SHP77 treated with DMSO at 0.1 percent for 48 hours (cell line): Measurements from ENCODE around the gene FAM210B.
"Not testable (repeated sequence)": the region's sequence is repeated elsewhere in the genome, so short reads cannot be mapped to it uniquely, and the experiment has no call there.

Experiments used
- DNase-seq: peaks from one replicate; lab custom pipeline; 2025; lab: John Stamatoyannopoulos, UW

FAM210B gene, protein sequence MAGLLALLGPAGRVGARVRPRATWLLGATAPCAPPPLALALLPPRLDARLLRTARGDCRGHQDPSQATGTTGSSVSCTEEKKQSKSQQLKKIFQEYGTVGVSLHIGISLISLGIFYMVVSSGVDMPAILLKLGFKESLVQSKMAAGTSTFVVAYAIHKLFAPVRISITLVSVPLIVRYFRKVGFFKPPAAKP

DNA sequence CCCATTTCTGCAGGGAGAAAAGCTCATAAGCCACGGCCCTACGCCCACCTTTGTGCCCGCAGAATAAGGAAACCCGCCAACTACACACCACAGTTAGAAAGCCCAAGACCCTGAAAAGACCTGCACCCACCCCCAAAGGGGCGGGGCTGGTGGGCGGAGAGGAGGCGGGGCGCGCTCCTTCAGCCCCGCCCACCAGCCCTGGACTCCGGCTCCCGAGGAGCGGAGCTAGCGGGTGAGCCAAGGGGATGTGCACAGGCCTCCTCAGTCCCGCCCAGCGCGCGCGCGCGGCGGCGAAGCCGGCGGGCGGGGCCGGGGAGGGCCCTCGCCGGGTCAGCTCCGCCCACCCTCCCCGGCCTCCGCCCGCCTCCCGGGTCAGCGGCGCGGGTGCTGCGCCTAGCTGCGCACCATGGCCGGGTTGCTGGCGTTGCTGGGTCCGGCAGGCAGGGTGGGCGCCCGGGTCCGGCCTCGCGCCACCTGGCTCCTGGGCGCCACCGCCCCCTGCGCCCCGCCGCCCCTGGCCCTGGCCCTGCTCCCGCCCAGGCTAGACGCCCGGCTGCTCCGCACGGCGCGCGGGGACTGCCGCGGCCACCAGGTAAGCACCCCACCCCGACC, at the start of gene FAM210B:
Gene FAM210B (plus strand): TSS at position 375 of the 612 bp plus-strand sequence. CDS start 32 bp downstream, at position 407.
- DNase-seq, result peak; percentile 80

DNA sequence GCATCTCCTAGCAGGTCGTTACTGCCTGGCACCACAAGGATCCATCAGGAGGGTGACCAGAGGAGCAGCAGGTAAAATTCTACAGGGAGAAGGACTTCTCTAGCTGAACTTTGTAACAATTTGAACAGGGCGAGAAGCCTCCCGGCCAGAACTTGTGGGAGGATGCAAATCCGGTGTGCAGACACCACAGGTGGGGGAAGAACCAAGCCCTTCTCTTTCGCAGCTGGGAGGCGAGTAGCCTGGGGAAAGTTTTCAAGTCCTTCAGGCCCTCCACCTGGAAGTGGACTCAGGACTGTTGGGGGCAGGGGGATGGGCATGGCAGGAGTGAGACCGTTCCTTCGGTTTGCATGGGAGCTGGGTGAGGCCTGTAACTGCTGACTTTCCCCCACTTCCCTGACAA, 42.7 kb upstream of the FAM210B start:
- no peak for DNase-seq

DNA sequence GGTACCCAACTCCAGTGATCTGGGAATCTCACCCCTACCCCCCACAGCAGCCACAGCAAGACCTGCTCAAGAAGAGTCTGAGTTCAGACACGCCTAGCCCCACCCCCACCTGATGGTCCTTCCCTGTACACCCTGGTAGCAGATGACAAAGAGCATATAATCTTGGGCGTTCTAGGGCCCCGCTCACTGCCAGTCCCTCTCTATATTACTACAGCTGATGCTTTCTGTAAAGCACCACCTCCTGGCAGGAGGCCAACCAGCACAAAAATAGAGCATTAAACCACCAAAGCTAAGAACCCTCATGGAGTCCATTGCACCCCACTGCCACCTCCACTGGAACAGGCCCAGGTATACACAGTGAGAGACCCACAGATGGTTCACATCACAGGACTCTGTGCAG, 42.3 kb upstream of the FAM210B start:
- DNase-seq, result no peak

DNA sequence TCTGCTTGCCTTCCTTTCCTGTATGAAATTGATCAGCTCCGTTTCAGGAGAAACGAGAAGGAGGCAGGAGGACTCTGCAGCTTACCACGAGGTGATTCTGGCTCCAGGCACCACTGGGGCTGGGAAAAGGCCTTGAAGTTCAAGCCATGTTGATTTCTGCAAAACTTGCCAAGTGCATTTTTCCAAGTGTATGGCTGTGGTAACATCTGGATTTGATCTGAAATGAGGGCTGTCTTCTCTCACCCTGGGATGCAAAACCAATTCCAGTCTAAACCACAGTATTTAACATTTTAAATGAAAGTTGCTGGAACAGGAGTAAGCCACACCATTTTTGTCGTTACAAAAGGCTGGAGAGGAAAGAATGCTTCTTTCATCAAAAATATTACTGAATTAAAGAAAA, 36.1 kb upstream of the FAM210B start:
- DNase-seq, result no peak

DNA sequence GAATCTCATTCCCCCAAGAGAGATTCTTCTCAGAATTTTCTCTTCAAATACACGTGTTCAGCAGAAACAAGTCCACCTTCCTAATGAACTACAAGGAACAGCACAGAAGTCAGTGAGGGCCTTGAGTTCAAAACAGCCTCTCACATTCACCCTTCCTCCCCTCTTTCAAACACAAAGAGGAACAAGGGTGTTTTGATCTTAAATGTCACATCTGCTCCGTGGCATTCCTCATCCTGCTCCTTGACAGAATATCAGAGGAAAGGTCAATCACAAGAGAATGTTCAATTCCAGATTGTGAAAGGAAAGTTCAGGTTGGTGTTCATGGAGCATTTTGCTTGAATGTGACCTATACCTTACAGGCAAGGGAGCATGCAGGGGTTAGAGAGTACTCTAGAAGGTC, 35.6 kb upstream of the FAM210B start:
- no peak for DNase-seq

DNA sequence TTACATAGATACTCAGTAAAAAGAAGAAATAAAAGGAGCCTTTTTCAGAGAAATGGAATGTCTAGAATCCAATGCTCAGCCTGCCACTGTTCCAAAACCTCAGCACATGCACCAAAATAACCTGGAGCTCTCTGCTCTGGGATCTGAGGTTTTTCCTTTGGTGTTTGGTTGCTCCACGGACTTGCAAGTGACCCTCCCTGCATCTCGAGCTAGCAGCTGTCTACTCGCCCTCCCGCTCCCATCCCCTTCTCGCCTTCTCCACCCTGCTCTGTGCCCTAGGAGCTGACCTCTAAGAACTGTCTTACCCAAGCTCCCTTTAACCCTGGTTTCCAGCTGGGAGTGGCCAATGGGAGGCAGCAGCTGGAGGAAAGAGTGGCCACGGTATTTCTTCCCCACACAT, 35.1 kb upstream of the FAM210B start:
- no peak for DNase-seq

DNA sequence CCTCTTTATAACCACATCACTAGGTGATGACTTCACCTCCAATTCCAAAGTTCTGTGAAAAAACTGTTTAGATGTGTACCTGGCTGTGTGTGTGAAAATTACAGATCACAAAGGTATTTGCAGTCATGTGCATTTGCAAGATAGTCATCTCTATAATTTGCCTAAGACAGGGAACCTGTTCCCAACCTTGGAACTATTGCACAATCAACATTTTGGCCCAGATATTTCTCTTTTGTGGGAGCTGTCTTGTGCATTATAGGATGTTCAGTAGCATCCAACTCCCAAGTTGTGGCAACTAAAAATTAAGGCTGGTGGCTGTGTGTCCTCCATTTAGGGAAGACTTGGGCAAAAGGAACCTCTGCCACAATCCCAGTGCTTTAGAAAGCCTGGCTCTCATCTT, 34.0 kb upstream of the FAM210B start:
- no peak for DNase-seq

DNA sequence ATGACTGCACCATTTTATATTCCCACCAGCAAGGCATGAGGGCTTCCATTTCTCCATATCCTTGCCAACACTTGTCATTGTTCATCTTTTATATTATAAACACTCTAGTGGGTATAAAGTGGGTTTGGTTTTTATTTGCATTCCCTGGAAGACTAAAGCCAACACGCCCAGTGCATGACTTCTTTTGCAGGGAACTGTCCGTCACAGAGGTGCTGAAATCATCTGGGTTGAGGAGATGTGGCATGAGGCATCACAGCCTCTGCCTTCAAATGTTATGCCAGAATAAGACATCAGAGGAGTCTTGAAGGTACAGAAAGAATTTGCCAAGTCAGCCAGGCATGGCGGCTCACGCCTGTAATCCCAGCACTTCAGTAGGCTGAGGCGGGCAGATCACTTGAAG, 29.9 kb upstream of the FAM210B start:
- no peak for DNase-seq

DNA sequence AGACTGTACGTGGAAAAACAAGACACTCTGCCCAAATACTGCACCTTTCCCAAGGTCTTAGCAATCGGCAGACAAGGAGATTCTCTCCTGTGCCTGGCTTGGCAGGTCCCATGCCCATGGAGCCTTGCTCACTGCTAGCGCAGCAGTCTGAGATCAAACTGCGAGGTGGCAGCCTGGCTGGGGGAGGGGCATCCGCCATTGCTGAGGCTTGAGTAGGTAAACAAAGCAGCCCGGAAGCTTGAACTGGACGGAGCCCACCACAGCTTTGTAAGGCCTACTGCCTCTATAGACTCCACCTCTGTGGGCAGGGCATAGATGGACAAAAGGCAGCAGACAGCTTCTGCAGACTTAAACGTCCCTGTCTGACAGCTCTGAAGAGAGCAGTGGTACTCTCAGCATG, 22.1 kb upstream of the FAM210B start:
- DNase-seq, result not testable (repeated sequence)

DNA sequence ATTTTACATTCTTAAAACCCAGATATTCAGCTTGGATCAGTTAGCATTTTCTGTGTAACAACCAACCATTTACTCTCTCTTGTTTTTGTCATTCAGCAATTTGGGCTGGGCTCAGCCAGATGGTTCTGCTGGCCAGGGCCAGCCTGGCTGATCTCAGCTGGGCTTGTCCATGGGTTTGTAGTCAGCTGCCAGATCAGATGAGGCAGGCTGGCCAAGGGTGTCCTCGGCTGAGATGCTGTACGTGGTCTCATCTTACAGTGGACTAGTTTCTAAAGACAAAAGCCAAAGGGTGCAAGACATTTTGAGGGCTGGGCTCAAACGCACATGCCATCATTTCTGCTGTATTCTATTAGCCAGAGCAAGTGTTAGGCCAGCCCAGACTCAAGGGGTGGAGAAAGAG, 16.0 kb upstream of the FAM210B start:
- no peak for DNase-seq

DNA sequence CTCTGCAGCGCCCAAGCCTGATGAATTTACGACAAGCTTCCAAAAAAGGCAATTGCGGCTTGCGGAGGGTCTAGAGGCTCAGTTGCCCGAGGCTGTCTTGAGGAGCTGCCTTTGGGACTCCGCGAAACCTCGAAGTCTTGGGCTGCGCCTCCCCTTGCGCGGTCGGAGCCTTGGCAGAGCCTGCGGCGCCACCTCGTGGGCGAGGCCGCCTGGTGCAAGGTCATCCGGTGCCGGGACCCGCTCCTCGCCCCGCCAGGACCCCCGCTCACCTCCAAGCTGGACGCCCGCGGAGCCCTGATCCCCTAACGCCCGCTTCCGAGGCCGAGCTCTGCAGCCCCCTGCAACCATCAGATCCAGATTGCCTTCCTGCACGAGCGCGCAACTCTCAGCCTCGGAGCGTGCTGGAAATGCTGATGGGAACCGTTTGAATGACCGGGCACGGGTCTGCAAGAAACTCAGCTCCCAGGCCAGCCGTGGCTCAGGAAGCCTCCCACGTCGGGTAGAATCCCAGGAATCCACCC, 14.9 kb upstream of the FAM210B start:
- no peak for DNase-seq

DNA sequence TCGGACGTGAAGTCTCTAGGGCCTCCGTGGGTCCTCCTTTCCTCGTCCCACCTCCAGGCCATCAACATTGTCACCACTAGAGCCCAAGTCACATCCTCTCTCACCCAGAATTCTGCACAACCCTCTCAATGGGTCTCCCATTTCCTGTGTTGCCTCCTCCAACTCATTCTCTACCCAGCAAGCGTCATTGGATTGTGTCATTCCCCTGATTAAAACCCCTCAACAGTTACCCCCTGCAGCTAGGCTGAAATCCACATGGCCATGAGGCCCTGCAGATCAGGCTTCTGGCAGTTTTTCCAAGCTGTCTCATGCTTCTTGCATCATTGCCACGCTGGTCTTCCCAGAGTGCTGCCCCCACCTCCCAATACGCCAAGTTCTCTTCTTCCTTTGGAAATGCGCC, 12.9 kb upstream of the FAM210B start:
- no peak for DNase-seq

DNA sequence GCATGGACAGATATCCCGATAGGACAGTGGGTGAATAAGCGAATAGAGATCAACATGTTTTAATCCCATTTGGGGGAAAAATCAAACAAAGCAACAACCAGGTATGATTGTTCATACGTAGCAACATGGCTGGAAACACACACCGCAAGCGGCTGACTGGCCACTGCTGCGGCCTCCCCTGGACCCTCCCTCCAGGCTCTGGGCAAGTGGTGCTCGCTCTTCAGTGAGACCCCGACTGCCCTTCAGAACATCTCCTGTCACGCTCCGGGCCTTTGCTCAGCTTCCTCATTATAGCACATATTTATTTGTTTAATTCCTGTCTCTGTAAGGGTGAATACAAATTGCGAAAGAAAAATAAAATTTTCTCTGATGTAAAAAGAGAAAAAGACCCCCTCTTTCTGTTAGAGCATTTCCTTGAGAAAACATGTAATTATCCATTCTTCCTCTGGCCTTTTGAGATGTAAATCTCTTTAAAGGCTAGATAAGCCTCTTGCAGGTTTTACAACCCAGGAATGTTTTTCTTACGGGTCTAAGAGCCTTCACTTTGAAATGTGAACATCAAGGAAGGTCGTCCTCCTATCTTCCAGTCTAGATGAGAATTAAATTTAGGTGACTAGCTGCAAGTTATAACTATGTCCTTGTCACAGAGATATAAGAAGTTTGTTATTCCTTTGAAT, 11.0 kb upstream of the FAM210B start:
- no peak for DNase-seq

DNA sequence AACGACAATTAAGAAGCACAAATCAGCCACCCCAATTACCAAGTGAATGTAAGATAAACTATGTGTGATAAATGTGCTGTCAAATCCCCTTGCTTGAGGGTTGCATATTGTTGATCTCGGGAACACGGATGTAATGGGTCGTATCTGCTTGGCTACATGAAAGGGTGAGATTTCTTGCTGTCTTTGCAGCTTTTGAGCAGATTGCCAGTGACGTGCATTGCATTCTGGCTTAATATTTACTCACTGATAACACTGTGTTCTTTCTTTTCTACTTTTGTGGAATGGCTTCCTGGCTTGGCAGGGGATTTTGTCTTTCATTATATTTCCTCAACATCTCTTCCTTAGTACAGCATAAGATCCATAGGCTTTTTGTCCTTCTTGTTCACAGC, 10.5 kb upstream of the FAM210B start:
- no peak for DNase-seq

DNA sequence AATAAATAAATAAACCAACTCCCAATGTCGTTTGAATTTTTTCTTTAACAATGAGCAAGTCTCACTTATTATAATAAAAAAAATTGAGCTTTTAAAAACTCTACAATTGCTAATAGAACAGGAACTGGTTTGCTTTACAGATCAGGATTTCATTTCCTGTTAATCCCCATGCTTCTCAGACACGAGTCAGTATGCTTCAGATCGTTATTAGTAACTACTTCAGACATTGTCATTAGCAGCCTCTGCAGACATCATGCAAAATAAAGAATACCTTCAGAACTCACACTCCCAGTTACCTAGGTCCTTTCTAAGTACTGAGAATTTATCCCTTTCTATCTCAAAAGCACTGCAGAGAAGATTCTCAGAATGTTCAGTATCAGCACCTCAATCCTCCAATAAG, 10.0 kb upstream of the FAM210B start:
- DNase-seq, result no peak

DNA sequence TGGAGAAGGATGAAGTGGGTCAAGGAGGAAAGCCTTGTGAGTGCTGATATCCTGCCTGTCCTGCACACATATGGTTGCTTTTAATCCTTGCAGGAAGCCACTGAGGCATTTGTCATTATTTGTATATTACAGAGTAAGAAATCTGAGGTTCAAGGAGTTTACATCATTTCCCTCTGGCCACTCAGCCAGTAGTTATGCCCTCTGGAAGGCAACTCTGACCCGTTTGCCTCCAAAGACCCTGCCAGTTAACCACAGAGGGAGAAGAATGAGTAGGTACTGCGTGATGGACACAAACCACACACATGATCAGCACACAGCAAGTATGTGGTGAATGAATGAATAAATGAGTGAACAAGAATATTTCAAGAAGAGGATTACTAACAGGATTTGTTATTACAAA, 7.9 kb upstream of the FAM210B start:
- DNase-seq, result no peak

DNA sequence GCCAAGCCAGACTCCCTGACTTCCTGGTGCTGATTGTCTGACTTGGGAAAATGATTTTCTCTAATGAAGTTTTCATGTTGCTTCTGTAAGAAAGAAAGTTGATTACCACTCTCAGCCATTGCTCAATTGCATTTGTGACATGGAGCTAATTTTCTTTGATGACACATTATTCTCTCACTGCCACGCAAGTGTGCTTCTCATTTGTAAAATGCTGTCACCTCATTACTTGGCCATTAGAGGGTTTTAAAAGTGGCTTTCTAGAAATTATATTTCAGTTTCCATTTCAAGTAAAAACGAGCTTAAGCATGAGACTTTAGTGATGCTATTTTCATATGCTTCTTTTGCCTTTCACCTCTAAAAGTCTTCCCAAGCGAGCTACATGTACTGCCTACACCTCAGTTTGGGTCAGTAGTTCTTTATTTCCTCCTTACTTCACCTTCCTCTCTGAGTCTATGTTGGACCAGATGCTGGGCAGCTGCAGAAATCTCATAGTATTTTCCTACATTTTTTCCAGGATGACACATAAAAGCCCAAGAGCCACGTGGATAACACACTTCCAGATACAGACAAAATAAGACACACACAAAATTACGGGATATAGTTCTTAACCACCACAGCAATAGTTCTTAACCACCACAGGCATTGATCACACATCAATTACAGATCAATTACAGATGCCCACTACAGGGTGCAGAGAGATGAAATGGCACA, 6.3 kb upstream of the FAM210B start:
- DNase-seq, result no peak

DNA sequence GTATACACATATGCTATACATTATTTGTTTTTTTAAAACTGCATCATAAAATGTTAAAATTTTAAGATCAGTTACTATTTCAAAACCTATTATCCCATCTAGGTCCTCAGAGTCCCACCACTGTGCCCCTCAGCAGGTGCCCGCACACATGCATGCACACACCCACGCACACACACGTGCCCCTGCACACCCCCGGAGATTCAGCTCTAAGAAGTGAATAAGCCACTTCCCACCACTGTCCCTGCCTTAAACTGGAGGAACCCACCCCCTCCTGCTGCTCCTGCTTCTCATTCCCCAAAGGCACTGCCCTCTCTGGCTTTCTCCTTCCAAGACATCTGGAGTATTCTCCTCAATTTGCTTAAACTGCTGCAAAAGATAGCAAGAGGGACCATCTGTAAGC, 5.4 kb upstream of the FAM210B start:
- no peak for DNase-seq

DNA sequence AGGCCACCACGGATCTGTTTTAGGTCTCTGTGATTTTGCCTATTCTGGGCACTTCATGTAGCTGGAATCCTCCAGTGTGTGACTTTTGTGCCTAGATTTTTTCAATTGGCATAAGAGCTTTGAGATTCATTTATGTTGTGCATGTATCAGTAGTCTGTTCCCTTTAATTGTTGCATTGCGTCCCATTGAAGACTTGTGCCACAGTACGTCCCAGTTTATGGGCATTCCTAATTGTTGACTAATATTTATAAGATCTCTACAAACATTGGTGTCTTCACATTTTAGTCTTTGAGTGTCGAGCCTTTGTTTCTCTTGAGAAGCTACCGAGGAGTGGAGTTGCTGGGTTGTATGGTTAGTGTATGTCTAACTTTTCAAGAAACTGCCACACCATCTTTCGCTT, 704 bp upstream of the FAM210B start:
- DNase-seq, result no peak

DNA sequence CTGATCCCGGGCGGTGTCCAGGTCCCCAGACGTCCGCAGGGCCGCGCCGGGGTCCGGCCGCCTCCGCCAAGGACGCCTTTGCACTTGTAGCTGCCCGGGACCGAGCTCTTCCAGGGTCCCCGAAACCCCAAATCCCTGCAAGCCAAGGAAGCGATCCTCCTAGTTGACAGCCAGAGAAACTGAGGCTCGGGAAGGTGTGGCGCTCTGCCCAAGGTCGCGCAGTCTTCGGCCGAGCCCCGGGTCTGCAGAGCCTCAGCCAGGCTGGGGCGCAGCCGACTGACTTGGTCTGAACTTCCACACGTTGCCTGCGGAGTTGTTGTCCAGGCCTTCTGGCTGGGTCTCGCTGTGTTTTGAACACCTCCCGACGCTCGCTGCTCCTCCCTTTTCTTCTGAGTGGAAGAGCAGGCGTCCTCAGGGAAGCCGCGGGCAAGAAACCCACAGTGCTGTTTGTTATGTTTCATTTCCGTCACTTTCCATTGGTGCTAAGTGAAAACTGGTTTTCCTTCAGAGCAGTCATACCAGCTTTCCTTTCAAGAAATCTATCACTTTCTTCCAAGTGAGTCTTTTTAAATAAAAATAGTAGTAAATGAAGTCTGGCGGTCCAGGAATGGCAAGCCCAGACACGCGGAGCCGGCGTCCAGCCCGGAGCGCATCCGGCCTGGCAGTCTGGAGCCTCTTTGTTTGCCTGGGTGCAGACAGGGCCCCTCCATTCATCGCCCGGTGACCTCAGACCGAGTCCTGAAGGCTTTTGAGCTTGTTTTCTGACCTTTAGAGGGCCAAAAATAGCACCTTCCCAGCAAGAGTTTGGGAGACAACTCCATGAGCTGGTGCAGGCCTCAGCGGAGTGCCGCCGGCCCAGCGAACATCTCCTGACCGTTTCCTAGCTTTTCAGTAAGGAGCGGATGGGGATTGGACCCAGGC, 698 bp downstream of the FAM210B start:
- DNase-seq, result peak; percentile 68

DNA sequence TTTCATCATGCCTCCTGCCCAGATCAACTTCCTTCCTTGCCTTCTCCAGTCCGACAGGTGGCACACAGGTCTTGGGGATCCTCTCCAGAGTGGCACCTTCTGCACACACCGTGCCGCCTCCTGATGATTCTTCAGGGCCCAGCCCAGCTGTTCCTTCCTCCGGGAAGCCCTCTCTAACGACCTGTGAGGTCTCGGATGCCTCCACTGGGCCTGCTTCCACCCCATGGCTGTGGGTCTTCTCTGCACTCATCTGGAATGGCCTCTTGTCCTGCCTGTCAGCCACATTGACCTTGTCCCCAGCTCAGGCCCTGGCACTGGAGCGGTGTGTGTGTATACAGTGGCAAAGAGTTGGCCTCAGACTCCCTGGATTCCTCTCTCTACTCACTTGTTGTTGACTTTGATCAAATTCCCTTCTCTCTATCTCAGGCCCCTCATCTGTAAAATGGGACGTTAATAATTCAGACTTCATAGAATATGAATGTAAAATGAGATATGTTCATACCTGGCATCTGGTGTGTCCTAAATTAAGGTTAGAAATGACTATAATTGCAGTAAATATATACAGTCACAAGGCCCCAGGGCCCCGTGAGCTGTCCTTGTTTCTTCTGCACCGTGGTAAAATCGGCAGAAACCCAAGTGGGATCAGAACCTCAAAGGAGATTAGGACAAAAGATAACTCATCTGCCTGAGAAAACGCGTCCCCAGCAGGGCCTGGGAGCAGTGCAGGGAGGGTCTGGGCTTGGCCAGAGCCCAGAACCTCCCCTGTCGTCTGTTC, 1.5 kb downstream of the FAM210B start:
- DNase-seq, result no peak
